Measurements from ENCODE around the gene TRIM62. TPM values are rescaled to one million over a fixed set of nuclear protein-coding genes. Genes with fewer than 3 reads are reported as not detected.
A peak's percentile ranks its signal among the peaks of the same experiment; 100 is the strongest.

The TRIM62 gene
- total RNA-seq, 1 experiment from 2014 or later: 2.5 TPM

DNA sequence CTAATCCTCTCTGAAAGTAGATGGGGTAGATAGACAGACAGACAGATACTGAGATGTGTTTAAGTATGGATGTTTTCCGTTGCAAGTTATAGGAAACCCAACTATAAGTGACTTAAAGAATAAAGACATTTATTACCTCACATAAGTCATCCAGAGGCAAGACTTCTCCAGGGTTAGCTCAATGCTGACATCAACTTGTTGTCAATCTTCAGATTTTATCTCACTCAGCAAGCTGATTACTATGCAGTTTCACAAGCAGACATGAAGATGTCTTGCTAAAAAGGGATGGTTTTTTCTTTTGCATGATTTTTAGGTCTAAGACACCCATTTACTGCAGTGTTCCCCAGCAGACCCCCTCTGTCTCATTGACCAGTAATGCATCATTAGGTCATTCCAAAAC is 43.7 kb upstream of the TRIM62 start:
- no peak for TF ChIP-seq CTCF (IDR thresholded peaks at IDR 0.05; ENCODE audit: insufficient read depth in 1 of 2, low read depth in 1 of 2, low read length in 1 of 2, severe bottlenecking in 1 of 2, unreplicated experiment in 1 of 2)
- intact Hi-C loops (cut with micrococcal nuclease; ENCODE audit: unreplicated experiment): no loop called here
- ChIA-PET CTCF (no interaction called here), POLR2A (no interaction called here)
- no peak overlapping the region for H3K4me3 Mint-ChIP-seq (ENCODE audit: unreplicated experiment)
- H3K9me3 Mint-ChIP-seq (ENCODE audit: unreplicated experiment): peaks cover 16% of the 10 kb centered on the region
- DNase-seq: no peak
- H3K27me3 Mint-ChIP-seq (ENCODE audit: insufficient read depth, unreplicated experiment): no peaks in the 10 kb centered on the region
- H3K4me1 ChIP-seq: peaks cover 15% of the 10 kb centered on the region
- H3K4me1 Mint-ChIP-seq (ENCODE audit: low read depth, unreplicated experiment): peaks cover 11% of the 10 kb centered on the region
- H3K4me3 ChIP-seq (ENCODE audit: low read depth, low read length): no peak overlapping the region
- peaks cover 6% of the 10 kb centered on the region; the same call in 1 of the 2 replicates for H3K9me3 ChIP-seq
- no peaks in the 10 kb centered on the region for H3K36me3 ChIP-seq (ENCODE audit: control insufficient read depth, insufficient read depth, low read length)
- no TSS peak for BruUV-seq (replicated peaks)
- no peaks in the 10 kb centered on the region for H3K36me3 Mint-ChIP-seq (ENCODE audit: insufficient read depth, unreplicated experiment)
- no peaks in the 10 kb centered on the region for H3K27me3 ChIP-seq (replicated peaks; ENCODE audit: control insufficient read depth, insufficient read depth, low read length)
- no peak overlapping the region for H3K27ac Mint-ChIP-seq (ENCODE audit: unreplicated experiment)

GRCh38 chr1:33224166-33224707 is 42.4 kb upstream of the TRIM62 start:
- no peaks in the 10 kb centered on the region for H3K27me3 Mint-ChIP-seq (ENCODE audit: insufficient read depth, unreplicated experiment)
- Histone ChIP-seq H3K4me3 (ENCODE audit: low read depth, low read length) (no peak overlapping the region), H3K27me3 (replicated peaks; ENCODE audit: control insufficient read depth, insufficient read depth, low read length) (no peaks in the 10 kb centered on the region), H3K4me1 (peaks cover 29% of the 10 kb centered on the region), H3K36me3 (ENCODE audit: control insufficient read depth, insufficient read depth, low read length) (no peaks in the 10 kb centered on the region), H3K9me3 (peaks cover 6% of the 10 kb centered on the region; the same call in 1 of the 2 replicates)
- POLR2A ChIA-PET: no interaction called here
- H3K36me3 Mint-ChIP-seq (ENCODE audit: insufficient read depth, unreplicated experiment): peaks cover 6% of the 10 kb centered on the region
- intact Hi-C loops (cut with micrococcal nuclease; ENCODE audit: unreplicated experiment): no loop called here
- H3K27ac Mint-ChIP-seq (ENCODE audit: unreplicated experiment): no peak overlapping the region
- CTCF ChIA-PET: no interaction called here
- no peak overlapping the region for H3K4me3 Mint-ChIP-seq (ENCODE audit: unreplicated experiment)
- peaks cover 21% of the 10 kb centered on the region for H3K4me1 Mint-ChIP-seq (ENCODE audit: low read depth, unreplicated experiment)
- peaks cover 16% of the 10 kb centered on the region for H3K9me3 Mint-ChIP-seq (ENCODE audit: unreplicated experiment)
- DNase-seq: no peak
- BruUV-seq (replicated peaks): no TSS peak
- no peak for TF ChIP-seq CTCF (IDR thresholded peaks at IDR 0.05; ENCODE audit: insufficient read depth in 1 of 2, low read depth in 1 of 2, low read length in 1 of 2, severe bottlenecking in 1 of 2, unreplicated experiment in 1 of 2)

GRCh38 chr1:33222381-33222780 is 40.5 kb upstream of the TRIM62 start:
- BruUV-seq (replicated peaks): no TSS peak
- no peak for DNase-seq
- H3K27me3 ChIP-seq (replicated peaks; ENCODE audit: control insufficient read depth, insufficient read depth, low read length): no peaks in the 10 kb centered on the region
- Mint-ChIP-seq H3K27ac (ENCODE audit: unreplicated experiment) (peak overlapping the region; percentile 36), H3K27me3 (ENCODE audit: insufficient read depth, unreplicated experiment) (no peaks in the 10 kb centered on the region), H3K9me3 (ENCODE audit: unreplicated experiment) (peaks cover 16% of the 10 kb centered on the region), H3K4me3 (ENCODE audit: unreplicated experiment) (no peak overlapping the region), H3K36me3 (ENCODE audit: insufficient read depth, unreplicated experiment) (peaks cover 6% of the 10 kb centered on the region), H3K4me1 (ENCODE audit: low read depth, unreplicated experiment) (peaks cover 23% of the 10 kb centered on the region)
- H3K4me3 ChIP-seq (ENCODE audit: low read depth, low read length): no peak overlapping the region
- no peaks in the 10 kb centered on the region for H3K36me3 ChIP-seq (ENCODE audit: control insufficient read depth, insufficient read depth, low read length)
- TF ChIP-seq CTCF (IDR thresholded peaks at IDR 0.05; ENCODE audit: insufficient read depth in 1 of 2, low read depth in 1 of 2, low read length in 1 of 2, severe bottlenecking in 1 of 2, unreplicated experiment in 1 of 2): no peak
- intact Hi-C loops (cut with micrococcal nuclease; ENCODE audit: unreplicated experiment): no loop called here
- H3K4me1 ChIP-seq: peaks cover 33% of the 10 kb centered on the region
- ChIA-PET CTCF (no interaction called here), POLR2A (no interaction called here)
- peaks cover 6% of the 10 kb centered on the region; the same call in 1 of the 2 replicates for H3K9me3 ChIP-seq
